Hematopoietic multipotent progenitor cell treated with erythropoietin and hydrocortisone succinate and interleukin-3 and kit ligand, for 15 days (in vitro differentiated cells): Measurements from ENCODE around the gene HHATL.

Experiments
- DNase-seq: peaks from one replicate; pipeline ENCODE4 v3.0.0-alpha.2; 2015; ENCODE audit warnings: low spot score

HHATL gene

DNA sequence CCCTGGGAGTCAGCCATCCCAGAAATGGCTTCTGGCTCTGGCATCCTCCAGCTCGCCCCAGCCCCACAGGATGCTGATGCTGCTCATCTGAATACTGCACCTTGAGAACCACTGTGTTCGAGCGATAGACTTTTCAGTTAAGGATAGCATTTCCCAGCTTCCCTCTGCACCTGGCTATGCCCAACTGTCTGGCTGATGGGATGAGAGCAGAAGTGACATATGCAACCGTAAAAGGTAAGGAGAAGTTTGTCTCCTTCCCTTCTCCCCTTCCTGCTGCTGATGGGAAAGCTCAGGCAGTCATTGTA lies 9.7 kb upstream of the HHATL start:
- DNase-seq = no peak

DNA sequence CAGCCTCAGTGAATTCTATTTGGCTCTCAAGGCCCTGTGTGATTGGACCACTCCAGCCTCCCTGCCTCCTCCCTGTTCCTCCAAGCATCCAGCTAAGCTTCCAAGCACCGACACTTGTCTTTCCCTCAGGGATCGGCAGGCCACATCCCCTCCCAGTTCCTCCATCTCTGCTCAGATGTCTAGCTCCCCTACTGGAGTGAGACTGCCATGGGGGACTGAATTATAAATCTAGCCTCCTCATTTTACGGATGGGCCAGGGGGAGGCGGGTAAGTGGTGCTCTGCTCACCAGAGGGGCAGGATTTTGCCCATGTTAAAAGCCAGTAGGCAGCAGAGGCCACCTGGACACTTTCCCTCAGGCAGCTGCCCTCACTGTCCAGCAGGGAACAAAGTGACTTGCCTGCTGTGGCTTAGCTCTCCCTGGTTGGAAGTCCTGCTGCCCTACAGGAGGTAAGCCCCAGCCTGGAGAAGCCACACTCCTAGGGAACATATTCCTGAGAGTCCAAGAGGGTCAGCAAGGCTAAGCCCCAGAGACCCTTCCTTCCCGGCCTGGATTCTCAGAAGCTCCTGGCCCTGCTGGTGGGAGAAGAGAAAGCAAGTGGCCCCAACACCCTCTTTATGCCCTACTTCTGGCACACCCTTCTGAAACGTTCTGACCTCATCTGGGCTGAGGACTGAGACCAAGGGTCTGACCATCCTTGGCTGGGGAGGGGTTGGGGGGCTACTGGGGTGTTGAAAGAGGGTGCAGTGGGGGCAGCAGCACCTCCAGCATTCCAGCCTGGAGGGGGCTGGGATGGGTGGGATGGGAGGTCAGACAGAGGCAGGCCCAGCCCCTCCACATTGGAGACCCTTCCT lies 9.1 kb upstream of the HHATL start:
- DNase-seq = no peak

DNA sequence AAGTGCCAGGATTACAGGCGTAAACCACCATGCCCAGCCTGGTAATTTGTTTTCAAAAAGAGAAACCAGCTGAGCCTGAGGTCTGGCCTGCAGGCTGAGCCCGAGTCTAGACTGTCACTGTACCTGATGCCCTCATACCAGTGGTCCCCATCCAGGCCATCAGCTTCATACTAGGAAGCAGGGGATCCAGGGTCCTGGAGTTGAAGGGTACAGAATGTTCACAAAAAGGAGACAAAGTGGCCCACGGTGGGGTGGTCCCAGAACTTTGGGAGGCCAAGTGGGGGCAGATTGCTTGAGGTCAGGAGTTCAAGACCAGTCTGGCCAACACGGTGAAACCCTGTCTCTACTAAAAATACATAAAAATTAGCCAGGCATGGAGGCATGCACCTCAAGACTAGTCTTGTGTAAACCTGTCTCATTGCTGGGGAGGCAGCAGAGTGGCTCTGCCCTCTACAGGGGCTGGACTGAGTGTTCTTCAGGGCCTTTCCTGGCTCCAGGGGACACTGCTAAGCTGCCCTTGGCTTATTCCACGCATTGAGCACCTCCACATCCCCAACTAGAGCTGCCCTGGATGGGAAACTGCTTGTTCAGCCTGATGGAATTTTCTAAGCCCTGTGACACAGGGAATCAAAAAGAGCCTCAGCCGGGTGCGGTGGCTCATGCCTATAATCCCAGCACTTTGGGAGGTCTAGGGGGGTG lies 7.9 kb upstream of the HHATL start:
- DNase-seq = no peak

DNA sequence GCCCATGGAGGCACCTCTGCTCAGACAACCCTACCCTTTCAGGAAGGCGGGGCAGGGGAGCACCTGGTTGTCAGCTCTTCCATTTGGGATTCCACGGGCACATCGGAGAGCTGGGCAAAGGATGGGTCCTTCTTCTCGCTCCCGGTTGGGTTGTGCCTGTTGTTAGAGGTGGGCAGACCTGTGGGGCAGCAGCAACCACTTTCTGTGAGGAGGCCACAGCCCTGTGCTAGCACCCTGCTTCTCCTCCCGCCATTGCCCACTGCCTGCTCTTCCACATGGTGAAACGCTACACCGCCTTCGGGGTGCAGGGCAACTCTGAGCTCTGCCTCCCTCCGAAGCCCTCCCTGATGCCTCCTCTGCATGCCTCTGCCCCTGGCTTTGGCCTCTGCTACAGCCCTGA lies 7.0 kb upstream of the HHATL start:
- DNase-seq = no peak

DNA sequence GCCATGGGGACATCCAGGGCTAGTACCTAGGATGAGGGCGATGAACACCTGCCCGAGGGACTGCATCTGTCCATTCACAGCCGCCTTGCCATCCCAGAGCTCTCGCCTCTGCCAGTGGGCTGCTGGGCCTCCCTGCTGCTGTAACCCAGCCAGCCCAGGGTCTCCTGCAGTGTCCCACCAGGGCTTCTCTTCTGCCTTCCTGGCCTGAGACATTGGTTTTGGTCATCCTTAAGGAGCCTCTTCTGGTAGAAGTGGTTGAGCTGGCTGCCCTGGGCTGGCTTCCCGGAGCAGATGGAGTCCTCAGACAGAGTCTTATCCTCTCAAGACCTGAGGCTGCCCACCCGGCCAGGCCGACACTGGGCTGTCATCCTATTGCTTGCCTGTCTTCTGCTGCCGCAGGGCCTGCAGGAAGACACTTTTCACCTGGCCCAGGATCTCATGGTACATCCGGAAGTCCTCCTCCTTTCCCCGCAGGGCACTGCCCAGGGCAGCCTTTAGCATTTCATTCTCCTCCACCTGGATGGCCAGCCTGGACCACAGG lies 6.1 kb upstream of the HHATL start:
- no peak for DNase-seq

DNA sequence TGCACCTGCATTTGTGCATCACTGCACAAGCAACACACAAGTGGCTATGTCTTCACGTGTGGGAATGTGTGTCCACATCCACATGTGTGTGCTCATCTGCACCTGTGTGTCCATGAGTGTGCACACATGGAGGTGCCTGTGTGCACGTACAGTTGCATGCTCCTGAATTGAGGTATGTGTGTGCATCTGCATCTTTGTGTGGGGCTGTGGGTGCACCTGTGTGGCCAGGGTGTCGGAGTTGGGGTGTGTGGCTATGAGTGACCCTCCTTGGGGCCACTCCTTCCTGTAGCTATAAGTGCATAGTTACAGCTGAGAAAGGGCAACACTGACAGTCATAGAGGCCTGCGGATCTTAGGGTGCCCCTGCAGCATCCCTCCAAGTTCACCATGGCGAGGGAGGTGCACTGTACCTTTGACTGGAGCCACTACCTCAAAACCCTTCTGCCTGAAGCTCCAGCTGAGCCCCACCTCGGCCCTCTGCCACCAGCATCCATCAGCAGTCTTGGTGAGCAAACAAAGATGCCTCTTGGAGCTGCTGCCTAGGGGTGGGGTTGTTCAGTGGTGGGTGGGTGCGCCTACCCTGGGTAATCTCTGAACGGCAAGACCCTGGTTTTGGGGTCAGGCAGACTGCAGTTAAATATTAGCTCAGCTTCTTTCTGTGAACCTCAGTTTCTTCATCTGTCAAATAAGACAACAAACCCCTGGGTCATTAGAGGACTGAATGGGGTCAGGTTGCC lies 5.2 kb upstream of the HHATL start:
- no peak for DNase-seq

DNA sequence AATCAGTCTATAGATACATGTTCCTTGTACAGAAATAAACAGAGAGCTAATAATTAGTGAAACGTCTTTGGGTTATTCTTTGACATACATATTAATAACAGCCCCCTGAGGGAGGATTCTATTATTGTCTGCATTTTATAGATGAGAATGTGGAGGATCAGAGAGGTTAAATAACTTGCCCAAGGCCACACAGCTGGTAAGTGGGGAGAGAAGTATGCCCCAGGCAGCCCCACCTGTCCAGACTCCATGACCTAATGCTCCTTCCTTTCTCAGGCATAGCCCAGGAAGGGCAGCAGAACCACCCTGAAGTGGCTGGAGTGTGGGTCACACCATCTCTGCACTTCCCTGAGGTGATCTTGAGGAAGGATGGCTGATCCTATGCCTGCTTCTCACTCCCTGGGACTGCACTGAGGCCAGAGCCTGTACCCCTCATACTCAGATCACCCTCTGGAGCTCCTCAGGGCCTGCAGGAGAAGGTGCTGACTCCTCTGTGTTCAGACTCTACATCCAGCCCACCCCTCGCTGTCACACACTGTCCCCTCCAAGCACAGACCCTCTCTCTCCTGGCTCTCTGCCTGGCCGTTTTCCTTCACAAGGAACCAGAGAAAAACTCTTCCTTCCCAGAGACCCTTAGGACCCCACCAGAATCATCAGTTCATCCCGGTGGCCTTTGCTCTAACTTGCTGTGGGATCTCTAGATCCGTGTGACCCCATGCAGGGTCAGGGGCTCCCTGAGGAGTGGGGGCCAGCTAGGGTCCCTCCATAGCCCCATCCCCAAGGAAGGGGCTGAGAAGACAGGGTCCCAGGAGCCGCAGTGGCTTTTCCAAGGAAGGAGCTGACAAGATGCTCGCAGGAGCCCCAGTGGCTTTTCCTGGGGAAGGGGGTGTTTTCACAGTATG lies 4.4 kb upstream of the HHATL start:
- no peak for DNase-seq

DNA sequence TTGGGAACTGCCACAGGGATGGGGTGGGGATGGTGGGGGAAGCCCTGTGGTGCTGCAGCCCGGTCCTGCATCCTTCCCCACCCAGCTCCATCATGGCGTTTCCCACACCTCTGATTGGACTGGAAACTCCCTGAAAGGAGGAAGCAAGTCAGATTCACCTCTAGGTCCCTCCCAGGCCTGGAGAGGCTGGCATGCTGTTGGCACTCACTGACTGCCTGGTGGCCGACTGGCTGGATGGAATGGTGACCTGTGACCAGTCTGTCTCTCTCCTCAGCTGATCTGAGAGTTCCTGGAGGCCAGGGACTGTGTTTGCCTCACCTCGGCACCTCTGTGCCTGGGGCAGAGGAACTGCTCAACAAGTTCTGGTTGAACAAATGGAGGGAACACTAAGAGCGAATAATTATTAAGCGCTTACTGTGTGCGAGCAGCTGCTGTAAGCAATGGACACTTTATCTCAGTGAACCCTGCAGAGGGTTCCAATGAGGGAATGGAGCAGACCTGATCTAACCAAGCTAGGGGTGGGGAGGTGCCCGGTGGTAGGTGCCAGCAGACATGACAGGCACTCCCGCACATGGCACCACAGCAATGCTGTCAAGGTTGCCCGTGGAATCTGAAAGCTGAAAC lies 3.5 kb upstream of the HHATL start:
- no peak for DNase-seq

DNA sequence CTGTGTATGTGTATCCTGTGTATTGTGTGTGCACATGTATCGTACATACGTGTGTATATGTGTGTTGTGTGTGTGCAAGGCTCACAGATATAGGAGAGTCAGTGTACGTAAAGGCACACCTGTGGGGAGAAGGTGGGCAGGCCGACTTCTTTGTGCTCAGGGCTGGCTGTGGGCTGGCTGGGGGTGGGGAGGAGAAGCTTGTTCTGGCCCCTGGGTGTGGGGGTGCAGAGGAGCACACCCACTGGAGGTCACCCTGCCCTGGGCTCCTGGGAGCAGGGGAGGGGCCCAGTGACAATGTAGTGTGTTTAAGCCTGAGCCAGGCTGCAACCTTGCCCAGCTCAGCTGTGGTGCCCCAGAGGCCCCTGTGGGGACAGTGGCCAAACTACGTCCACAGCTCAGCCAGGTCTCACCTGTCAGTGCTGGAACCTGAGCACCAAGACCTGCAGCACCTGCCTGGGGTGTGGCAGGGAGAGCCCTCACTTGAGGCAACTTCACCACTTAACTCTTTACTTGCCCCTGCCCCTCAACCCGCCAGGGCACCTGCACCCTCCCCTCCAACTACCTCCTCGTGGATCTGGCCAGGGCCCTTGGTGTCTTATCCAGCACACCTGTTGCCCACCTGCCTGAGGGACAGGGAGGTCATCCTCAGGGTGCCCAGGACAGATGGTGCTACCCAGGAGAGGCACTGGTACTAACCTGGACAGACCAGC lies 2.6 kb upstream of the HHATL start:
- no peak for DNase-seq

DNA sequence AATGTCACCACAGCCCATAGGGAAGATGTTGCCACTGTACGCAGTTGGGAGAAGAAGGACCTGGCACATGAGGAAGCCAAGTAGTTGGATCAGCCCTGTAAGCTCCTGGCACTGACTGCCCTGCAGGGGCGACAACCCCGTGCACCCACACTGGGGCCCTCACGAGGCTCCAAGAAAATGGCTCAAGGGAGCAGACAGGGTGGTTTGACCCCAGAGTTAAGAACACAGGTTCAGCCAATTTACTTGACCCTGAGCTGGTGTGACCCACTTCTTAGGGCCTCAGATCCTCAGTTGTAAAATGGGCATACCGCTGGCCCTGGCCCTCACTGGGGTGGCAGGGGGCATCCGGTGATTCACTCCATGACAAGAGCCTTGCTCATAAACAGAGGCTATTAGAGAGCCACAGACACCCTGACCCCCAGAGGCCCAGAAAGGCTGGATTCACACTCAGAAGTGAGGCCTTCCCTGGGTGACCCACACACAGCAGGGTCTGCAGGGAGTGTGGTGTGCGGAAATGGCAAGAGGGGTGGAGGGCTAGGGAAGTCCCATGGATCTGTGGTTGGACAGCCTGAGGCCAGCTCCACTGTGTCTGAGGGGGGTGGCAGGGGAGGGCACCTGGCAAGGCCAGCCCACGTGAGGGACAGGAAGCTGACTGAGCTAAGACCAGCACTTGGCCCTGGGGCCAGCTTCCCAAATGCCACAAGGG lies 1.7 kb upstream of the HHATL start:
- DNase-seq = no peak

DNA sequence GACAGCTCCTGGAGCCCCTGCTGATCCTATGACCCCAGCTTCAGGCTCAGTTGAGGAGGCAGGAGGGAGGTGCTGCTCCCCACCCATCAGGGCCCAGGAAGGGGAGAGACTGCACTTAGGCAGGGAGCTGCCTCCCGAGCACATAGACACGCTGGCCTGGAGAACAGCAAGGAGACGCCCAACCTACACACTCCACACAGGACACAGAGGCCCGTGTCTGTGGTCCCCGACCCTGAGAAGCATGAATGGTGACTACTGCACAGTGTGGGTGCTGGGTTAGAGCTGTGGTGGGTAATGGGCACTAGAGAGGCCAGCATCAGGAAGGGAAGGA lies 1.1 kb upstream of the HHATL start:
- DNase-seq = no peak

DNA sequence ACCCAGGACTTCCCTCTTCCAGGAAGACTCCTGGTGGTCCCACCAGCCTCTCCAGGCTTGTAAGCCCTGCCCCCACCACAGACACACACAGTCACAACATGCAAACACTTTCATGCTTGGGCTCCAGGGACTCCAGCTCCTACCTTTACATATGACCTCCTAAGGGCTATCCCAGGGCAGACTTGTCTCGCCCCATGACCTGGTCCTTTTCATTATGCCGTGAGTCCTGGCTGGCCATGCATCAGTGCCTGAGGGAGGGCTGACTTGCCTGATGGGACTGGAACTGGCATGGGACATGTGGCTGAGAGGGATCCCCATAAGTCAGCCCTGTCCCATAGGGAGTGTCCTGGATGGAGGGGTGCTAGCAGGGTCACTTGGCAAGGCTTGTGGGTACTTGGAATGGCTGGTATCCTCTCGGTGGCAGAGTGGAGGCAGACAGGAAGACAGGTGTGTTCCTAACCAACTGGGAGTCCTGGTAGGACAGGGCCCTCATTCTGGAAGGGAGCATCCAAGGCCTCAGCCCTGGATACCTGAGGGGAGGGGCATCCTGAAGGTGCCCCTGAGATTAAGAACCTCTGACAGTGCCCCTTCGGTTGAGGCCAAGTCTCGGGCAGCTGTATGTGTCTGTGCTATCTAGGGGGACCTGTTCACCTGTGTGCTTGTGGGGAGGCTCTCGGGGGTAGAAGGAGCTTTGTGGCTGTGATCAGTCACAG lies 540 bp upstream of the HHATL start:
- DNase-seq = no peak

DNA sequence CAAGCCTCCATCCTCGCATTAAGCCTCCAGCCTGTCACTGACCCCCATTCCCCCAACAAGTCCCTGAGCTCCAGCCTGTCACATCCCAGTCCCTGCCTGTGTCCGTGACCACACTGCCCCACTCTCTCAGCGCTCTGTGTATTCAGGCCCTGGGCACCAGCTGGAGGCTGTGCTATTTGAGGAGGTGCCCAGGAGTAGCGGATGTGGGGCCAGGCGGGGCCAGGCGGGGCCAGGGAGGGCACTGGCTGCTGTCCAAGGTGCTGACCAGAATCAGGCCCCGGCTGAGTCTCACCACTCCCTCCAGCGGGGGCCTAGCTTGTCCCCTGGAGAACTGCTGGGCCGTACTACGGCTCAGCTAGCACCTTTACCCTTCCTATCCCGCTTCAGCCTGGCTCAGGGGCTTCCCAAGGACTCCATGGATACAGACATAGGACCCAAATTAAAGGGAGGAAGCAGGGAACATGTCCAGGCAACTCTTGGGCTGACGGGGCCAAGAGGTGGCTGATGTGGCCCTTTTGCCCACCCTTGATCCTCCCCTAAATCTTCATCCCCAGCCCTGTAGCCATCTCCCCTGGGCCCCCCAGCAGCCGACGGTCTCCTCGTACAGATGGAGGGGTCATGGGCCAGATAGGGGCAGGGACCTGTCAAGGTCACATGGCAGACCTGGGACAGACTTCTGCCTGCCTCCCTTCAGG lies 1.1 kb downstream of the HHATL start:
- peak; percentile 32 for DNase-seq

DNA sequence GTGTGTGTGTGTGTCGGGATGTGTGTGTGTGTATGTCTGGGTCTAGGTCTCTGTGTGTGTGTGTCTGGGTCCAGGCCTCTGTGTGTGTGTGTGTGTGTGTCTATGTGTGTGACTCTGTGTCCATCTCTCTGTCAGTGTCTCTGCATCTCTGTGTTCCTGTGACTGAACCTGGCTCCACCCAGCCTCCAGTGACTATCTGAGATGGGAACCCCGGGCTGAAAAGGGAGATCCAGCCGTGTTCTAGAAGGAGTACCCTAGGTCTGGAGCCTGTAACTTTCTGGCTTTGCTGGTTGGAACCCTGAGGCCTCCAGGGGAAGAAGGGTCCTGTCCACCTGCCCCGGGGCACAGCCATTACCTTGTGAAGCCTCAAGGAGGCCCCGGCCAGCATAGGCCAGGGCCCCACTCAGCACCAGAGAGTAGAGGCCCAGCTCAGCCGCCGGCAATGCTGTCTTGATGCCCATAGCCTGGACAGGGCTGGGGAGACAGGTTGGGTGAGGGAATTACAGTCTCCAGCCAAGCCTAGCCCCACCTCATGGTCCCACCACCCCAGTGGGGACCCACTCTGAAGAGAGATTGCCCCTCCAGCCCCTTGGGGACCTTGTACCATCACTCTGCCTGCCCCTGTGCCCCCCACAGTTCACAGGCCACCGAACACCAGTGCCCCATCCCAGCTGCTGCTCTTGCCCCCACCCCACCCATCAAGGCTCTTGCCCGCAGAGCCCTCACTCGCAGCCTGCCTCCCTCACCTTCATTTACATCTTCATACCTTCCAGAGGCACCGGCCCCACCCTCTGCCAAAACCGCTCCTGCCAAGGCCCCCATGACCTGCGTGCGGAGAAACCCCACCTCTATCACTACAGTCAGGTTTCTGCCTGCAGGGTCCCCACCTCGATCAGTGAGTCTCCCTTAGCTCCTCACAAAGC lies 2.0 kb downstream of the HHATL start:
- no peak for DNase-seq

DNA sequence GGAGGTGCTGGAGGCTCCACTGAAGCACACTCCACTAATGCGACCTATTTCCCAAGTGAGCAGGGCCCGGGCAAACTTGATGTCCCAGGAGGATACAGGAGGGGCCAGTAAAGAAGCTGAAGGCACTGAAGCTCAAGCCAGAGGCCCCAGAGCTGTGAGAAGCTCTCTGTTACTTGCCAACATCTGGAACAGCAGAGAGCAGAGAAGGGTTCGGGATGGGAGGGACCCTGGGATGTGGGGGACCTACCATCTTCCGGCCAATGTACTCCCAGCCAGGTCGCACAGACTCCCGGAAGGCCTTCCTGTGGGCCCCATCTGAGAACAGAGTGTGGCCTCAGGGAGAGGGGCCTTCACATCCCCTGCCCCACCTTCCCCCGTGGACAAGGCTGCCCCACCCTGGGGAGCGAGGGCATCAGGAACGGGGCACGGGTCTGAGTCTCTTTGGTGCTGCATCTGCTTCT lies 3.1 kb downstream of the HHATL start:
- DNase-seq = no peak

DNA sequence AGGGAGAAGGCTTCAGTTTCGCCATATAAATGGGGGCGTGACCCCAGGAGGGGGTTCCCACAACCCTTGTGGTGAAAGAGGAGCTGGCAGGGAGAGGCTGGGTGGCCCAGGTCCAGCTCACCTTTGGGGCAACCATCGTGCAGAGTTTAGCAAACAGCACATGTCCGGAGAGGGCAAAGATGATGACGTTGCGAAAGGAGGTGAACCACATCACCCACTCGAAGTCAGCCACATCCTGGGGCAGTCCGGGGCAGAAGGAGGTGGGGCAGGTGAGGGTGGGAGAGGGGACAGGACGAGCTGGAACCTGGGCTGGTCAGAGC lies 3.7 kb downstream of the HHATL start:
- no peak for DNase-seq

DNA sequence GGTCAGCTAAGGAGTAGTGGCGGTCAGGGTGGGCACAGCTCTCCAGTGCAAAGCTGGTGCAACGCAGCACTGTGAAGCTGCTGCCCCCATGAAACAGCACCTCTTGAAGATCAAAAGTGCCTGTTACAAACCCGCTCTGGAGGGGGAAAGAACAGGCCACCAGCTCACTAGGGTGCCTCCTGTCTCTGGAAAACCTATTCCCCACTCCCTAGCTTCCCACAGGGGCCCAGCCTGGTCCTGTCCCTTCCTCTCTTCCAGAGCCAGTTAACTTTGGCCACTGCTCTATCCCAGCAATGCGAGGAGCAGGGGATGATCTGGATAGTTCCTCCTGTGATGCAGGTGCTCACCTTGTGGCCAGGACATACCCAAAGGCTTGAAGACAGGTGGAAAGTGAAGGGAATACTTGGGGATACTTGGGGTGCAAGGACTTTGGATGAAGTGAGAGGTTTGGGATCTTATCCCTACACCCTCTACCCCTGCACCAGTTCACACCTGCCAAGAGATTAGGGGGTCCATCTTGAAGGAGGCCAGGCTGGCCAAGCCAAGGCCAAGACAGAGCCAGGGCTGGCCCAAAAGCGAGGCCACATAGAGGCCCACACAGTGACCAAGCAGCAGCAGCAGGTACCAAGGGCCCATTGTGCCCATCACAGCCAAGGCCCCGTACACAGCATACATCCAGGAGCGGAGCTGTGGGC lies 4.2 kb downstream of the HHATL start:
- no peak for DNase-seq
